Stimulated activated CD4-positive, alpha-beta T cell treated with anti-CD3 and anti-CD28 coated beads, Interleukin-2, amount 100 ng/mL, for 48 hours (primary cell): Measurements from ENCODE around the gene RGS12.

ENCODE experiments used
- DNase-seq, 2 donors: peaks; one replicate each; pipeline ENCODE4 v3.0.0-alpha.2; 2020

RGS12 gene

DNA sequence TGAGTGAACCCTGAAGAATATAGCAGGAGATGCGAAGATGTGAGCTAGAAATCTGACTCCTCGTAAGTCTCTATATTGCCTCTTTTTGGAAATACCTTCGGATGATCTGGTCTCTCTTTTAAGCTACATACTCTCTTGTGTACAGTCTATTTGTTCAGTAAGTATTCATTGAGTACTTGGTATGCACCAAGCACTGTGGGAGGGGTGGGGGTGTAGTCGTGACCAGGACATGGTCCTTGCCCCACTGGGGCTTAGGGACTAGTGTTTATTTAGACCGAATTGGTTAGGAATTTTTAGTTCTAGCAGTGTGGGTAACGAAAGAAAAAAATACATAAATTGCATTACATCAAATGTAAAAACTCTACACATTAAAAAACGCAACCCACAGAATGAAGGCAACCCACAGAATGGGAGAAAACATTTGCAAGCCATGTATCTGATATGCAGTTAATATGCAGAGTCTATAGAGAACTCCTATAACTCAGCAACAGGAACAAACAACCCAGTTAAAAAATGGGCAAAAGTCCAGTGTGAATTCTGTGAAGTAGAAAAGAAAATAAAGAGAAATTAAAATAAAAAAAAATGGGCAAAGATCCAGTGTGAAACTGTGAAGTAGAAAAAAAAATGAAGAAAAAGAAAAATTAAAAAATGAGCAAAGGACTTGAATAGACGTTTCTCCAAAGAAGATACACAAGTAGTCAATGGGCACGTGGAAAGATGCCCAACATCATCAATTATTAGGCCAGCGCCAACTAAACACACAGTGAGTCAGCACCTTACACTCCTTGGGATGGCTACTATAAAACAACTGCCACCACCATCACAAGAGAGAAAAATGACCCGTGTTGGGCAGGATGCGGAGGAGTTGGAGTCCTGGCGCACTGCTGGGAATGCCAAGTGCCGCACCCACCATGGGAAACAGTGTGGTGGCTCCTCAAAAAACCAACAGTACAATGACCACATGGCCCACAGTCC is 43.8 kb downstream of the RGS12 start:
- DNase-seq, result no peak

DNA sequence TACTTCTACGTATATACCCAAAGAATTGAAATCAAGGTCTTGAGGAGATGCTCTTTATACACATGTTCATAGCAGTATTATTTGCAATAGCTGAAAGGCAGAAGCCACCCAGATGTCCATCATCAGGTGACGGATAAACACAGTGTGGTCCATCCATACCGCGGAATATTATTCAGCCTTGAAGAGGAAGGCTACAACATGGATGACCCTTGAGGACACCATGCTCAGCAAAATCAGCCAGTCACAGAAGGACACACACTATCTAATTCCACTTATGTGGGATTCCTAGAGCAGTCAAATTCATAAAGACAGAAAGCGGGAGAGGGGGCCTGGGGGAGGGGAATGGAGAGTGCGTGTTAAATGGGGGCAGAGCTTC is 44.5 kb downstream of the RGS12 start:
- DNase-seq, result no peak

DNA sequence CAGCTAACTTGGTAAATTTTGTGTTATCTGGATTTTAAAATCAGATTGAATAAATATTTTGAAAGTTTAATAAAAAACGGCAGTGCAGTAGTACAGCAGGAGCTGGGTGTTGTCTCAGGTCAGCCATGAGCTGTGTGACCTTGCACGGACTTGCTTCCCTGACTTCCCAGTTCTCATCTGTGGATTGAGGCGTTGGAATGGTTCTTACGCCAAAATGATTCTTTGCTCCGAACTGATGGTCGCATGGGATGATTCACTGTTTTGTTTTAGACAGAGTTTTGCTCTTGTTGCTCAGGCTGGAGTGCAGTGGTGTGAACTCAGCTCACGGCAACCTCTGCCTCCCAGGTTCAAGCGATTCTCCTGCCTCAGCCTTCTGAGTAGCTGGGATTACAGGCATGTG is 45.0 kb downstream of the RGS12 start:
- DNase-seq, result no peak

DNA sequence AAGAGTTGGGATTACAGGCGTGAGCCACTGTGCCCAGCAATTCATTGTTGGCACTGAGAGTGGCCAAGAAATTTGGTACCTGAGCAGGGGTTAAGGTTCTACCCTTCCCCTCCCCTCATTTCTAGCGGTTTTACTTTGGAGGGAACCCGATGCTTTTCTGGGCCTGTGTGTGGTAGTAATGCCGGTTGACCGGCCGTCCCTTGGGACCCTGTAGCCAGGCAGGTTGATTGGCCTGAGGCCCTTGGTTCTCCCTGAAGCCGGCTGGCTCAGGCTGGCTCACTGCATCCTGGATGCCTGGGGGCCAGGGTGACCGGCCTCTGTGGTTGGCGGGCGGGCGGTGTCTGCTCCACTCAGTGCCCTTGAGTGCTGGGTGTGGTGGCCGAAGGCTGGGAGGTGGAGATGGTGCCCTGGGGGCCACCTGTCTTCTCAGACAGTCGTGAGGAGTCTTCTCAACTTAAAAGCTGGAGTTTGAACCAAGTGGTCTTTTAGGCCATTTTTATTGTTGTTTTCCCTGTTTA is 45.6 kb downstream of the RGS12 start:
- DNase-seq, result no peak

DNA sequence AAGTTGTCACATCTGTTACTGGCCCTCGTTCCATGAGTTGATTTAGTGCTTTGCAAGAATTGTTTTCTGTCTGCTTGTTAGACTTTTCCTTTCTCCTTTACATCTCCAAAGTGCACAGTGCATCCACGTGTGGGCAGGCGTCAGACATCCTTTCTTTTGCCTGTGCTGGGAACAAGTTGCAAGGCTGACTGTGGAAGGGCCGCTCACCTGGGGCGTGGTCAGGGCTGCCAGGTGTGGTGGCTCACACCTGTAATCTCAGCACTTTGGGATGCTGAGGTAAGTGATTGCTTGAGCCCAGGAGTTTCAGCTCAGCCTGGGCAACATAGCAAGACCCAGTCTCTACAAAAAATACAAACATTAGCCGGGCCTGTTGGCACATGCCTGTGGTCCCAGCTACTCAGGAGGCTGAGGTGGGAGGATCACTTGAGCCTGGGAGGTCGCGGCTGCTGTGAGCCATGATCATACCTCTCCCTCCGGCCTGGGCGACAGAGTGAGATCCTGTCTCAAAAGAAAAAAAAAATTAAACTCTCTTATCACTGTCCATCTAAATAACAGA is 46.2 kb downstream of the RGS12 start:
- DNase-seq, result no peak

DNA sequence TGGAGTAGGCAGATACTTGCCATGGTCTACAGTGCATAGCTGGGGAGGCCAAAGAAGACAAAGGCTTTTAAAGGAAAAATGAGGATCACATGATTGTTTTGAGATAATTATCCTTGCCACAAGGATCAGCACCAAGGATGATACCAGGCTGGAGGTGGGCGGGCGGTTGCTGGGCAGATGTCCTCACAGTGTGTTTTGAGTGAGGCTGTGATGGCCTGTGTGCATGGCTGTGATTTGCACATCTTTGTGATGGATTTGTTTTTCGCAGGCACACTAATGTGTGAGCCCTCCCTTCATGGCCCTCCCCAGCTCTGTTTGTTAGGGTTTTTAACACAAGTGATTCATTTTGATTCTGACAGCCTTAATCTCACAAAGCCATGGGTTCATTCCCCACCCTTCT is 46.8 kb downstream of the RGS12 start:
- DNase-seq, result no peak

DNA sequence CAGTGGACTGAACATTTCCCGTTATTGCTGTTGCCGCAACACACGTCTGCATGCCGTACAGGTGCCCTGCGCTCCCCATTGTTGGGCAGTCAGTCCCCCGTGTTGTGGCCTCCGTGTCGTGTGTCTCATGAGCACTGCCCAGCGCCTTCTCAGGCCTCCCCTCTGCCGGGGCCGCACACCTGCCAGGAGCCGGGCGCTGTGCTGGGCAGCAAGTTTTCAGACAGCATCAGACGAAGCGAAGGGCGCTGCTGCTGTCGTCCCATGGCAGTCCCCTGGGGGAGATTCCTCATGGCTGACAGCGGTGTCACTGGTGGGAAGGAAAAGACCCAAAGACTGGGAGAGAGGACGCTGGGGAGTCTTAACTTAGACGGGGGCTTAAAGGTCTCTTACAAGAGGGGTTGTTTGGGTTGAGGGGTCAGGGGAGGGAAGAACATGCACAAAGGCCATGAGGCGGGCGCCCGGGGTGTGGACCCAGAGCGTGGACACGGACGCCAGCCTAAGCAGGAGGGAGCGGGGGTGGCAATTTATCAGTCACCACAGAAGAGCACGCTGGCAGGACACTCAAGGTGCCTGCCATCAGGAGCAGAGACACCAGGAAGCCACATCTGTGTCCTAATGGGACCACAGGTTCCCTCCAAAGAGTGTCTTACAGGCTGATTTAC is 47.3 kb downstream of the RGS12 start:
- DNase-seq, result no peak

DNA sequence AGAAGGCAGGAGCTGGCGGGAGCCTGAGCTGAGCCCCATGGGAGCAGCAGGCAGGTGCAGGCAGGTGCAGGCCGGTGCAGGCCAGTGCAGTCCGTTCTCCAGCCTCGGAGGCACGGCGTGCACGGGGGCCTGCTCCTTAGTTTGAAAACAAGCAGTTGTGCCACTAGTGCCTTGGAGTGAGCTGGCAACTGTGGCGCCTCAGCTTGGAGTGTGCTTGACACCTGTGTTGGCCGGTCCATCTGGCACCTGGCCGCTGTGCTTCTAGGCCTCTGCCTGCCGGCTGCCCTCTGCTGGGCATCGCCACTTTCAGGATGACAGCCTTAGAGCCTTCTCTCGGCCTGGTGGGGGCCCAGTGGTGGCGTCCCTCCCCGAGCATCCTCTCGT is 47.9 kb downstream of the RGS12 start:
- DNase-seq, result no peak

DNA sequence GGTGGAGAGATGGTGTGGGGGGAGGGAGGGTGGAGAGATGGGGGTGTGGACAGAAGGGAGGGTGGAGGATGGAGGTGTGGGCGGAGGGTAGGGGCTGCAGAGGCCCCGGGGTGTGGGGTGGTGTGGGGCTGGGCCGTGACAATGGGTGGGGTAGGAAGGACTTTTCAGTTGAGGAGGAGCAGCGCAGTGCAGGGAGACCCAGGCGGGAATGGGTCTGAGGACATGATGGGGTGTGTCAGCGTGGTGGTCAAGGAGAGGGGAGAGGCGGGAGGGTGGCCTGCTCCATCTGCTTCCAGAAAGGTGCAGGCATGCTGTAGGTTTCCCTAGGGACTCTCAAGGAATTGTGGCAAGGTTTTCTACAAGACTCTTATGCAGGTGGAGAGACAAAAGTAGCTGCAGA is 48.9 kb downstream of the RGS12 start:
- no peak for DNase-seq

DNA sequence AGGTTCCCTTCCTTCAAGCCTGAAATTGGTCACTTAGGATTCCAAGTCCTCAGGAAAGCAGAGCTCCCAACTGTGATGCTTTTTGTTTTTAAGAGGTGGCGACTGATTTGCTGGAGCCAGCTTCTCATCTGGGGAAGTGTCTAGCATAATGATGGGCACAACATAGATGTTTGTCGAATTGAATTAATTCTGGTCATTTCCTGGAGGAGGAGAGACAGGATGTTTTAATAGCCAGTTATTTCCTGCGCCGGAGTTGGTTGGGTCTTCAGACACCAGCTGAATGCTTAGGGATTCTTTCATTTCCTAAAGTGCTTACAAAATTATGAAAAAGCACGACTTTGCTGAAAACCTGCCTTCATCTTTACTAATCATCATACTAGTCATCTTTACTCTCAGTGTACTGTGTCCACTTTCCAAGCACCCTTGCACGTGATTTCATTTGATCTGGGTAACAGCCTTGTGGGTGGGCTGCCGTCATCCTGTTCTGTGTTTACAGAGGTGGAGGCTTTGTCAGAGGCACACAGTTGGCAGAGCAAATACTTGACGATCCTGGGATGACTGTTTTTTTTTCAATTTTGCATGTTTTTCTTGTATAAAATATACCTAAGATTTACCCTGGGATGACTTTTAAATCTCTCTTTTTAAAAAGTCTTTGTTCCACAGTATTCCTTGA is 49.5 kb downstream of the RGS12 start:
- no peak for DNase-seq
